Epithelial cell of esophagus (primary cell): ENCODE results near the gene TRAPPC8.
"Not testable (repeated sequence)": the region's sequence is repeated elsewhere in the genome, so short reads cannot be mapped to it uniquely, and the experiment has no call there.

ENCODE experiments used
- DNase-seq: peaks from one replicate; pipeline ENCODE4 v3.0.0; 2010; ENCODE audit warnings: low read depth
- H3K4me3 ChIP-seq: 2 replicates; pipeline ENCODE4 v1.5.1; 2011; ENCODE audit warnings: mild to moderate bottlenecking, low read length, control low read depth
- CTCF ChIP-seq: IDR thresholded peaks from 2 replicates; pipeline ENCODE4 v1.5.1; 2011; ENCODE audit warnings: low read depth, mild to moderate bottlenecking, low read length, control low read depth, inconsistent platforms; ENCODE audit not compliant: insufficient read depth; ENCODE audit errors: missing control alignments

Gene TRAPPC8

GRCh38 chr18:31828613-31829012 is 114.3 kb downstream of the TRAPPC8 start:
- no peak for DNase-seq
- no peak overlapping the region for H3K4me3 ChIP-seq
- no peak for TF ChIP-seq CTCF

GRCh38 chr18:31826673-31827325 is 116.1 kb downstream of the TRAPPC8 start:
- H3K4me3 ChIP-seq, result not testable (repeated sequence)

GRCh38 chr18:31825772-31826171 is 117.2 kb downstream of the TRAPPC8 start:
- no peak overlapping the region for H3K4me3 ChIP-seq
- no peak for TF ChIP-seq CTCF
- DNase-seq, result no peak

More at GRCh38 chr18:31826673-31827325, 116.1 kb downstream of the TRAPPC8 start:
- DNase-seq, result not testable (repeated sequence)

GRCh38 chr18:31821545-31822171 is 121.3 kb downstream of the TRAPPC8 start:
- no peak for TF ChIP-seq CTCF
- no peak overlapping the region for H3K4me3 ChIP-seq
- no peak for DNase-seq

- H3K4me3 ChIP-seq, result no peak overlapping the region
- no peak for TF ChIP-seq CTCF
- DNase-seq, result no peak
These were observed 123.1 kb downstream of the TRAPPC8 start for GRCh38 chr18:31819925-31820229.

GRCh38 chr18:31819106-31819924 is 123.6 kb downstream of the TRAPPC8 start:
- no peak overlapping the region for H3K4me3 ChIP-seq
- DNase-seq, result peak; percentile 64
- TF ChIP-seq CTCF, result peak; percentile 74

- no peak for TF ChIP-seq CTCF
- DNase-seq, result no peak
- H3K4me3 ChIP-seq, result no peak overlapping the region
These were observed 128.8 kb downstream of the TRAPPC8 start for GRCh38 chr18:31814132-31814531.

GRCh38 chr18:31810336-31811130 is 132.4 kb downstream of the TRAPPC8 start:
- not testable (repeated sequence) for DNase-seq, H3K4me3 ChIP-seq

GRCh38 chr18:31809049-31809448 is 133.9 kb downstream of the TRAPPC8 start:
- H3K4me3 ChIP-seq, DNase-seq: not testable (repeated sequence)
